MM.1S (cell line): Measurements from ENCODE around the gene ARHGAP42.
"Not testable (repeated sequence)": the region's sequence is repeated elsewhere in the genome, so short reads cannot be mapped to it uniquely, and the experiment has no call there.

Source experiments
- DNase-seq: peaks from one replicate; pipeline ENCODE4 v3.0.0-alpha.2; 2015
- H2AFZ ChIP-seq: fragments of 300-600 bp; sonication (generic); 2 replicates; pipeline ENCODE4 v1.6.0; 2016; ENCODE audit warnings: antibody characterized with exemption, low read length
- H3F3A ChIP-seq: fragments of 300-600 bp; sonication (generic); 2 replicates; pipeline ENCODE4 v1.6.1; 2016; ENCODE audit warnings: mild to moderate bottlenecking, antibody characterized with exemption, low read length, moderate library complexity, mixed read lengths; ENCODE audit not compliant: insufficient read depth
- H3K27ac ChIP-seq: fragments of 300-600 bp; sonication (generic); 2 replicates; pipeline ENCODE4 v1.5.1; 2016; ENCODE audit warnings: mild to moderate bottlenecking, low read length
- H3K27me3 ChIP-seq: fragments of 300-600 bp; sonication (generic); replicated peaks from 2 replicates; pipeline ENCODE4 v1.6.0; 2016; ENCODE audit warnings: low read length; ENCODE audit not compliant: insufficient read depth
- H3K36me3 ChIP-seq: fragments of 300-600 bp; sonication (generic); replicated peaks from 2 replicates; pipeline ENCODE4 v1.6.1; 2016; ENCODE audit warnings: mild to moderate bottlenecking, low read length, mixed read lengths; ENCODE audit not compliant: insufficient read depth
- H3K4me1 ChIP-seq: fragments of 300-600 bp; sonication (generic); 2 replicates; pipeline ENCODE4 v1.6.1; 2016; ENCODE audit warnings: low read length, mixed read lengths
- H3K4me2 ChIP-seq: fragments of 300-600 bp; sonication (generic); 2 replicates; pipeline ENCODE4 v1.6.0; 2016; ENCODE audit warnings: low read depth, low read length
- H3K4me3 ChIP-seq: fragments of 300-600 bp; sonication (generic); 2 replicates; pipeline ENCODE4 v1.5.1; 2016; ENCODE audit warnings: low read length, mixed read lengths
- H3K79me2 ChIP-seq: fragments of 300-600 bp; sonication (generic); 2 replicates; pipeline ENCODE4 v1.6.1; 2016; ENCODE audit warnings: mixed run types, low read length, mixed read lengths
- H3K9ac ChIP-seq: fragments of 300-600 bp; sonication (generic); 2 replicates; pipeline ENCODE4 v1.6.1; 2016; ENCODE audit warnings: low read length, mixed read lengths
- H3K9me2 ChIP-seq: fragments of 300-600 bp; sonication (generic); replicated peaks from 2 replicates; pipeline ENCODE4 v1.6.1; 2016; ENCODE audit warnings: mild to moderate bottlenecking, low read length, mixed read lengths; ENCODE audit not compliant: insufficient read depth
- H3K9me3 ChIP-seq: fragments of 300-600 bp; sonication (generic); replicated peaks from 2 replicates; pipeline ENCODE4 v1.6.1; 2016; ENCODE audit warnings: mild to moderate bottlenecking, low read length, mixed read lengths; ENCODE audit not compliant: insufficient read depth
- H4K20me1 ChIP-seq: fragments of 300-600 bp; sonication (generic); 2 replicates; pipeline ENCODE4 v1.6.1; 2016; ENCODE audit warnings: mild to moderate bottlenecking, low read length, moderate library complexity, mixed read lengths; ENCODE audit not compliant: insufficient read depth
- CTCF ChIP-seq: fragments of 300-600 bp; sonication (generic); IDR thresholded peaks from 2 replicates; pipeline ENCODE4 v1.5.1; 2016; ENCODE audit warnings: antibody characterized with exemption, low read length, mixed read lengths
- EZH2 ChIP-seq: fragments of 300-600 bp; sonication (generic); optimal IDR thresholded peaks from 2 replicates; pipeline ENCODE3; 2017; ENCODE audit warnings: low read depth, mild to moderate bottlenecking, antibody characterized with exemption, low read length, mixed read lengths
- EZH2phosphoT487 ChIP-seq: fragments of 300-600 bp; sonication (generic); IDR thresholded peaks from 2 replicates; pipeline ENCODE4 v1.6.1; 2018; ENCODE audit warnings: antibody characterized with exemption, low read length

Gene ARHGAP42

GRCh38 chr11:100646545-100646944 lies 40.5 kb upstream of the ARHGAP42 start:
- no peak overlapping the region for H3K27ac ChIP-seq
- H3K4me1 ChIP-seq, result no peaks in the 10 kb centered on the region
- no peaks in the 10 kb centered on the region for H3K9me2 ChIP-seq
- no peaks in the 10 kb centered on the region for H3K27me3 ChIP-seq
- no peak overlapping the region for H3K4me3 ChIP-seq
- no peaks in the 10 kb centered on the region for H3K79me2 ChIP-seq
- no peaks in the 10 kb centered on the region for H3K9me3 ChIP-seq
- no peak overlapping the region for H2AFZ ChIP-seq
- H3K9ac ChIP-seq, result no peak overlapping the region
- no peak overlapping the region for H3K4me2 ChIP-seq
- H4K20me1 ChIP-seq, result no peaks in the 10 kb centered on the region
- TF ChIP-seq EZH2phosphoT487 (no peak), EZH2 (no peak), CTCF (no peak)
- peak; percentile 36 for DNase-seq
- no peaks in the 10 kb centered on the region for H3F3A ChIP-seq
- no peaks in the 10 kb centered on the region for H3K36me3 ChIP-seq

GRCh38 chr11:100647861-100648260 lies 39.2 kb upstream of the ARHGAP42 start:
- no peak overlapping the region for H3K9ac ChIP-seq
- no peaks in the 10 kb centered on the region for H3K9me3 ChIP-seq
- no peak overlapping the region for H2AFZ ChIP-seq
- H3K4me3 ChIP-seq, result no peak overlapping the region
- H3K4me1 ChIP-seq, result no peaks in the 10 kb centered on the region
- H3K36me3 ChIP-seq, result no peaks in the 10 kb centered on the region
- no peak for TF ChIP-seq EZH2
- no peak for DNase-seq
- H3K4me2 ChIP-seq, result no peak overlapping the region
- no peaks in the 10 kb centered on the region for H3K9me2 ChIP-seq
- H3K27me3 ChIP-seq, result no peaks in the 10 kb centered on the region
- no peaks in the 10 kb centered on the region for H3K79me2 ChIP-seq
- H3K27ac ChIP-seq, result no peak overlapping the region
- H3F3A ChIP-seq, result no peaks in the 10 kb centered on the region
- H4K20me1 ChIP-seq, result no peaks in the 10 kb centered on the region

GRCh38 chr11:100663583-100663982 lies 23.5 kb upstream of the ARHGAP42 start:
- H3F3A ChIP-seq, result no peaks in the 10 kb centered on the region
- no peak for TF ChIP-seq EZH2phosphoT487
- TF ChIP-seq EZH2, result no peak
- no peak for TF ChIP-seq CTCF

GRCh38 chr11:100663996-100664395 lies 23.1 kb upstream of the ARHGAP42 start:
- H3K79me2 ChIP-seq, result no peaks in the 10 kb centered on the region
- DNase-seq, result no peak
- no peaks in the 10 kb centered on the region for H3K9me3 ChIP-seq
- TF ChIP-seq EZH2, result no peak
- no peak for TF ChIP-seq EZH2phosphoT487
- no peak for TF ChIP-seq CTCF
- no peak overlapping the region for H3K4me2 ChIP-seq
- no peak overlapping the region for H3K27ac ChIP-seq
- no peaks in the 10 kb centered on the region for H3K36me3 ChIP-seq
- H3K4me1 ChIP-seq, result no peaks in the 10 kb centered on the region
- no peak overlapping the region for H3K9ac ChIP-seq
- no peak overlapping the region for H3K4me3 ChIP-seq
- H3K9me2 ChIP-seq, result no peaks in the 10 kb centered on the region
- no peaks in the 10 kb centered on the region for H3K27me3 ChIP-seq
- no peak overlapping the region for H2AFZ ChIP-seq
- no peaks in the 10 kb centered on the region for H3F3A ChIP-seq
- no peaks in the 10 kb centered on the region for H4K20me1 ChIP-seq

More at GRCh38 chr11:100663583-100663982, 23.5 kb upstream of the ARHGAP42 start:
- no peaks in the 10 kb centered on the region for H4K20me1 ChIP-seq
- no peaks in the 10 kb centered on the region for H3K79me2 ChIP-seq
- H3K27ac ChIP-seq, result no peak overlapping the region
- H3K4me2 ChIP-seq, result no peak overlapping the region
- H3K9me2 ChIP-seq, result no peaks in the 10 kb centered on the region
- H3K36me3 ChIP-seq, result no peaks in the 10 kb centered on the region
- H3K4me1 ChIP-seq, result no peaks in the 10 kb centered on the region
- H3K9me3 ChIP-seq, result no peaks in the 10 kb centered on the region
- no peaks in the 10 kb centered on the region for H3K27me3 ChIP-seq
- H2AFZ ChIP-seq, result no peak overlapping the region
- no peak overlapping the region for H3K4me3 ChIP-seq
- no peak for DNase-seq
- no peak overlapping the region for H3K9ac ChIP-seq

GRCh38 chr11:100666816-100667215 lies 20.3 kb upstream of the ARHGAP42 start:
- not testable (repeated sequence) for H2AFZ ChIP-seq, H3F3A ChIP-seq, DNase-seq, H3K9ac ChIP-seq, H3K27me3 ChIP-seq, H4K20me1 ChIP-seq, H3K79me2 ChIP-seq, H3K9me2 ChIP-seq, H3K4me3 ChIP-seq, H3K4me1 ChIP-seq, H3K36me3 ChIP-seq, H3K4me2 ChIP-seq, H3K27ac ChIP-seq, H3K9me3 ChIP-seq
